Ecto neural progenitor cell (in vitro differentiated cells): ENCODE results near the gene RADIL.

Experiments
- DNase-seq: peaks from one replicate; pipeline ENCODE4 v3.0.0-alpha.2; 2018; ENCODE audit warnings: low spot score

The RADIL gene

DNA sequence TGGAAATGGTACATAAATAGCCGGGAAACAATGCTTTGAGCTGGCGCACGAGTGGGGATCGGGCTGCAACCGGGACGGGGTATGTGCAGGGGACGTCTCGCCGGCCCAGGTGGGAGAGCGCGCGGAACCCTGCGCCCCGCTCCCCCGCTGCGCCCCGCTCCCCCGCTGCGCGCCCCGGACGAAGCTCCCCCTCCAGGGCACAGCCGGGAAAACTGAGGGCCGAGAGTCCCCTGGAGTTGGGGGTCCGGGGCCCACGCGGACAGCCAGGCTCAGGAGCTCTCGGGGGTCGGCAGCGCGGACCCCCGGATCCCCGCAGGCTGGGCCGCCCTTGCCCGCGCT is 514 bp downstream of the RADIL start:
- DNase-seq, result no peak

- DNase-seq, result peak; percentile 70
Measured at GRCh38 chr7:4882169-4883032, 1.1 kb downstream of the RADIL start.

- DNase-seq, result no peak
Measured at GRCh38 chr7:4880218-4880617, 3.3 kb downstream of the RADIL start.

GRCh38 chr7:4879396-4880081 is 4.0 kb downstream of the RADIL start:
- no peak for DNase-seq

GRCh38 chr7:4878336-4879335 is 4.9 kb downstream of the RADIL start:
- DNase-seq, result no peak

- no peak for DNase-seq
Measured at GRCh38 chr7:4876586-4876985, 6.9 kb downstream of the RADIL start.

DNA sequence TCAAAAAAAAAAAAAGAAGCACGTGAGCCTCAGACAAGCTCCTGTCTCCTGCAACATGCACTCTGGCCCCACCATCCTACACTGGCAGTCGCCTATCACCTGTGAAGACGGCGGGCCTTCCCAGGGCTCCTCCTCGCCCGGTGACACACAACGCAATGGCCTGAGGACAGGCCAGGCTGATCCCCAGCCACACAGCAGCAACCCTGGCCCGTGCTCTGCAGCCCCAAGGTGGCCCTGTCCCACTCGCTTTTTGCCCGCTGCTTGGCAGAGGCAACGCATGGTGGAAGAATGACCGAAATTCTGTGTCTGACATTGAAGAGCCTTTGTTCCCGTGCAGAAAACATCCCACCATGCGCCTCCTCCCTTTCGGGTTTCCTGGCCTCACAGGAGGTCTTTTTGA is 8.1 kb downstream of the RADIL start:
- DNase-seq, result no peak

DNA sequence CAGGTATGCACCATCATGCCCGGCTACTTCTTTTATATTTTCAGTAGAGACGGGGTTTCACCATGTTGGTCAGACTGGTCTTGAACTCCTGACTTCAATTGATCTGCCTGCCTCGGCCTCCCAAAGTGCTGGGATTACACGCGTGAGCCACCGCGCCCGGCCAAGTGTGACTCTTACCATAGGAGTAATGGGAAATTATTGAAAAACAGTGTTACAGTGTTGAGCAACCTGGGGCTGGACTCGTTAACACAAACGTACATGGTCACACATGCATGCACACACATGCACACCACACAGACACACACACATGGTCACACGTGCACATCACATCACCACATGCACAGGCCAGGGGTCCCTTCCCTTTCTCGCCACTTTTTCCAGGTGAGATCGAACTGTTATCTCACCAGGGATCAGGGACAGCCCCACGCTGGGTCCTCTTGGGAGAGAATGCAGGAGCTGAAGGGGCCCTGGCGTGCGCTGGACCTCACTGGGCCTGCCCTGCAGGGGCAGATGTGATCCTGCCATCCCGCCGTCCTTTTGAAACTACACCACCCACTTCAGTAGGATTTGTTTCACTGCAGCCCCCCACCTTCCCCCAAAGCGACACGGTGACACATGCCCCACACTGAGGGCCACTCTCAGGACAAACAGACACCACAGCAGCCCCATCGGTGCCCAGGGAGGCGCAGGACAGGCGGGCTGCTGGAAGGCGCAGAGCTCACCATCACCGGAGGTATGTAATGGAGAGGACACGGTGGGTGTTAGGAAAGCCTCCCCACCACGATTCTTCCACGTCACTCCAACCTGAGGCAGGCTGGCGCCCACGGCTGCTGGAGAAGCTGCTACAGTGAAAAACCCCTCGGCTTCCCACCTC is 10.2 kb downstream of the RADIL start:
- DNase-seq, result no peak

- no peak for DNase-seq
Measured at GRCh38 chr7:4871930-4872675, 11.4 kb downstream of the RADIL start.

DNA sequence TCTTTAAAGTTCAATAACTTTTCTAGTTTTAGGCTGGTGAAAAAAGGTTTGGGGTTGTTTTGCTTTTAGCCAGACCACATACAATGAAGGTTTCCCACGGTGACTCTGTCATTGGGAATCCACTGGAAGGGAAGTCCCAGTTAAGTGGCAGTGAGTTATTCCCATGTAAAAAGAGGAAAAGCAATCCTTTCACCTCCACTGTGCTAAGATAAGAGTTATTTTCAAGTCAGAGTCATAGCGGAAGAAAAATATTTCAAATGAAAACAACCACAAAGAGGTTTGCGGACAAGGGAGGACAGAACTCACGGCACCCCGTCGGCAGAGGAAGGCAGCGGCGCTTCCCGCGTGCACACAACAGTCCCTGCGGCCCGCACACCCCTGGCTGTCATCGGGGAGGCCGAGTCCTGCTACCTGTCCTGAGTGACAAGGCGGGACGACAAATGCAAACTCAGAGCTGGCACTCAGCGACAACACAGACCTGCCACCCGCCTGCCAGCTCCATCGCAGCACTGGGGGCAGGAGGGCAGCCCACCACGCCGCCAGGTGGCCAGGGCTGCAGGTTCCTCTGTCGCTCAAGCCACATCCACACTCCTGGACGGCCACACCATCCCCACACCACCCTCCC is 12.3 kb downstream of the RADIL start:
- no peak for DNase-seq

DNA sequence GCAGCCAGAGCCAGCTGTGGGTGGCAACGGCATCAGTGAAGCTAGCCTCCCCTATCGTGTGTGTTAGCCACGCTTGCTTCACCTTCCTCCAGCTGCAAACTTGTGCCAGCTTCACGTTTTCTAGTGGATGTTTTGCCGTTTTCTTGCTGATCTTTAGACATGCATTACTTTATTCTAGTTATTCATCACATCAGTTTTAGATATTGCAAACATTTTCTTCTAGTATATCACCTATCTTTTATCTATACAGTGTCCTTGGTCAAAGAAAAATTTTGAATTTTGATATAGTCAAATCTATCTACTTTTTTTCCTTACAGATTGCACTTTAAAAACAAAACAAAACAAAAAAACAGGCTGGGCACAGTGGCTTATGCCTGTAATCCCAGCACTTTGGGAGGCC is 15.0 kb downstream of the RADIL start:
- no peak for DNase-seq

GRCh38 chr7:4866528-4867496 is 16.7 kb downstream of the RADIL start:
- no peak for DNase-seq

GRCh38 chr7:4862156-4862555 is 21.4 kb downstream of the RADIL start:
- DNase-seq, result no peak

DNA sequence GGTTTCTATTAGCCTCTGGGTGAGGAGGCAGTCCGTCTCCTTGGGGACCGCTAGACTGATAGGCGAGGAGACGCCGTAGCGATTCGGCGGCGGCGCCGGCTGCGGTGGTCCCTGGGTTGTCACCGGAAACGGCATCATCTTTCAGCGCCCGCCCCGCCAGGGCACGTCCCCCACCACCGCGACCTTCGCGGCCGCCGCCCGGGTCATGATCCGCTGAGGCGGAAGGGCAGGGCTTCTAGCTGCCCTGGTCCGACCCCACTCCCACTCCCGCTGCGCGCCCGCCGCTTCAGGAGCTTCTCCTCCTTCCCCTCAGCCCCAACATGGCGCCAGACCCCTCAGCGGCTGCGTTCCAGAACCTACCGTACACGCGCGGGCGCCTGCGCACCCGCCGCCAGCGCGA is 21.8 kb downstream of the RADIL start, which contains the start of gene PAPOLB:
Gene PAPOLB, minus strand, starts transcription at position 358 of the 400 bp plus-strand sequence. Its CDS starts 220 bp downstream, at position 138.
- DNase-seq, result no peak

- no peak for DNase-seq
Measured at GRCh38 chr7:4861227-4861626, 22.3 kb downstream of the RADIL start.

GRCh38 chr7:4857189-4857588 is 26.3 kb downstream of the RADIL start:
- no peak for DNase-seq

GRCh38 chr7:4856336-4857057 is 27.0 kb downstream of the RADIL start:
- no peak for DNase-seq

DNA sequence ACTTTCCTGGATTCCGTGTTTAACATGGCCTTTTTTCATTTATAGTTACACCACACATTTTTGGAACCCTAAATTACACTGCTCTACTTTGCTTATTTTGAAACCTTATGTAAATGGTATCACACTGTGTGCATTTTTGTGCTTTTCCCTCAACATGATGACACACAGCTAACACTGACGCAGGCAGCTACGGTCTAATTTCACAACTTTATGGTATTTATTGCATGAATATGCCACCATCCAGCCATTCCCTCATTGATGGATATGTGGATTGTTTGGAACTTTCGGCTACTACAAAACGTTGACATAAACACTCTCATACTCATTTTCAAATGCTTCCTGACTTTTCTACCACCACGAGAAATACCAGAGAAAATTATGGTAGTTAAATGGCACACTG is 28.6 kb downstream of the RADIL start:
- no peak for DNase-seq
